Neural crest cell (in vitro differentiated cells): ENCODE data around the gene FAM83C. TPM values are rescaled to one million over a fixed set of nuclear protein-coding genes. Genes with fewer than 3 reads are reported as not detected.
A peak's percentile ranks its signal among the peaks of the same experiment; 100 is the strongest.
"Not testable (repeated sequence)": the region's sequence is repeated elsewhere in the genome, so short reads cannot be mapped to it uniquely, and the experiment has no call there.

ENCODE experiments used
- DNase-seq: peaks from one replicate; pipeline ENCODE4 v3.0.0; 2021; ENCODE audit warnings: low read depth, mixed read lengths, low spot score
- H3K27ac Mint-ChIP-seq: one replicate; pipeline ENCODE4 v1.8.0; 2021; ENCODE audit warnings: mild to moderate bottlenecking, mixed read lengths; ENCODE audit not compliant: unreplicated experiment
- H3K27me3 Mint-ChIP-seq: 2 replicates; pipeline ENCODE4 v1.8.0; 2021; ENCODE audit warnings: low read depth, mild to moderate bottlenecking, mixed read lengths
- H3K36me3 Mint-ChIP-seq: 2 replicates; pipeline ENCODE4 v1.8.0; 2021; ENCODE audit warnings: low read depth, mild to moderate bottlenecking, mixed read lengths
- H3K4me1 Mint-ChIP-seq: 2 replicates; pipeline ENCODE4 v1.8.0; 2021; ENCODE audit warnings: mixed read lengths
- H3K4me3 Mint-ChIP-seq: one replicate; pipeline ENCODE4 v1.8.0; 2021; ENCODE audit warnings: mild to moderate bottlenecking, mixed read lengths
- H3K9me3 Mint-ChIP-seq: 2 replicates; pipeline ENCODE4 v1.8.0; 2021; ENCODE audit warnings: mixed read lengths
- total RNA-seq: library from RNA; stranded (reverse); gene quantifications from 2 replicates; pipeline ENCODE4 v1.2.1, GENCODE V29; 2021
- TF ChIP-seq, protein P1 (sequence below): fragments of 200-600 bp; sonication (generic); conservative IDR thresholded peaks from 2 replicates; pipeline ENCODE4 v1.5.0; 2021; ENCODE audit warnings: antibody characterized with exemption, mild to moderate bottlenecking

The FAM83C gene
- total RNA-seq, 1 donor from 2014 or later = not detected

DNA sequence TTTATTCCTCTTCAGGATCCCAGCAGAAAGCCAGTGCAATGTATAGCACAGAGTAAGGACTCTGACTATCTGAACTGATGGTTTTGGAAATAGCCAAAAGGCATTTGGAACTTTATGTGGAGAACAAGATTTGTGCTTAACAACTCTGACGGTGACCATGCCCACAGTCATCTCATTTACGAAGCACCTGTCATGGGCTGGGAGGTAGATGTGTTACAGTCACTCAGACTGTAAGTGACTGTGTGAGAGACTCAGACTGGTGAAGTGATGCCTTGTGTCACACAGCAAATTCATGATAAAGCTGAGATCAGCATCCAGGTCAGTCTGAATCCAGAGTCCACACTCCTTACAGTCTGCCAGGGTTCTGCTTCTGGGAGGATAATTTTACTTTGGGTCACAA lies 23.9 kb upstream of the FAM83C start:
- Mint-ChIP-seq H3K4me3 (no peak overlapping the region), H3K4me1 (no peaks in the 10 kb centered on the region), H3K9me3 (no peaks in the 10 kb centered on the region), H3K36me3 (peaks cover 4% of the 10 kb centered on the region), H3K27me3 (no peaks in the 10 kb centered on the region), H3K27ac (no peak overlapping the region)
- TF ChIP-seq, protein P1, sequence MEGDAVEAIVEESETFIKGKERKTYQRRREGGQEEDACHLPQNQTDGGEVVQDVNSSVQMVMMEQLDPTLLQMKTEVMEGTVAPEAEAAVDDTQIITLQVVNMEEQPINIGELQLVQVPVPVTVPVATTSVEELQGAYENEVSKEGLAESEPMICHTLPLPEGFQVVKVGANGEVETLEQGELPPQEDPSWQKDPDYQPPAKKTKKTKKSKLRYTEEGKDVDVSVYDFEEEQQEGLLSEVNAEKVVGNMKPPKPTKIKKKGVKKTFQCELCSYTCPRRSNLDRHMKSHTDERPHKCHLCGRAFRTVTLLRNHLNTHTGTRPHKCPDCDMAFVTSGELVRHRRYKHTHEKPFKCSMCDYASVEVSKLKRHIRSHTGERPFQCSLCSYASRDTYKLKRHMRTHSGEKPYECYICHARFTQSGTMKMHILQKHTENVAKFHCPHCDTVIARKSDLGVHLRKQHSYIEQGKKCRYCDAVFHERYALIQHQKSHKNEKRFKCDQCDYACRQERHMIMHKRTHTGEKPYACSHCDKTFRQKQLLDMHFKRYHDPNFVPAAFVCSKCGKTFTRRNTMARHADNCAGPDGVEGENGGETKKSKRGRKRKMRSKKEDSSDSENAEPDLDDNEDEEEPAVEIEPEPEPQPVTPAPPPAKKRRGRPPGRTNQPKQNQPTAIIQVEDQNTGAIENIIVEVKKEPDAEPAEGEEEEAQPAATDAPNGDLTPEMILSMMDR = no peak
- no peak for DNase-seq

- not testable (repeated sequence) for H3K9me3 Mint-ChIP-seq, H3K27ac Mint-ChIP-seq, H3K27me3 Mint-ChIP-seq, DNase-seq, H3K4me3 Mint-ChIP-seq, H3K36me3 Mint-ChIP-seq, H3K4me1 Mint-ChIP-seq
Measured at GRCh38 chr20:35315632-35316020, 23.4 kb upstream of the FAM83C start.

GRCh38 chr20:35314816-35315631 lies 22.8 kb upstream of the FAM83C start:
- Mint-ChIP-seq H3K9me3 (no peaks in the 10 kb centered on the region), H3K4me3 (no peak overlapping the region), H3K27me3 (no peaks in the 10 kb centered on the region), H3K36me3 (peaks cover 2% of the 10 kb centered on the region), H3K4me1 (no peaks in the 10 kb centered on the region), H3K27ac (no peak overlapping the region)
- TF ChIP-seq, protein P1 = no peak
- no peak for DNase-seq

GRCh38 chr20:35312318-35312717 lies 20.1 kb upstream of the FAM83C start:
- H3K4me3 Mint-ChIP-seq = no peak overlapping the region
- no peak overlapping the region for H3K27ac Mint-ChIP-seq
- no peaks in the 10 kb centered on the region for H3K27me3 Mint-ChIP-seq
- no peaks in the 10 kb centered on the region for H3K4me1 Mint-ChIP-seq
- no peaks in the 10 kb centered on the region for H3K9me3 Mint-ChIP-seq
- peaks cover 2% of the 10 kb centered on the region for H3K36me3 Mint-ChIP-seq
- TF ChIP-seq, protein P1 = no peak
- DNase-seq = no peak

- TF ChIP-seq, protein P1 = no peak
- H3K27ac Mint-ChIP-seq = no peak overlapping the region
- no peaks in the 10 kb centered on the region for H3K9me3 Mint-ChIP-seq
- DNase-seq = no peak
- peaks cover 2% of the 10 kb centered on the region for H3K36me3 Mint-ChIP-seq
- no peaks in the 10 kb centered on the region for H3K4me1 Mint-ChIP-seq
- no peak overlapping the region for H3K4me3 Mint-ChIP-seq
- H3K27me3 Mint-ChIP-seq = no peaks in the 10 kb centered on the region
Measured at GRCh38 chr20:35311822-35312221, 19.6 kb upstream of the FAM83C start.

DNA sequence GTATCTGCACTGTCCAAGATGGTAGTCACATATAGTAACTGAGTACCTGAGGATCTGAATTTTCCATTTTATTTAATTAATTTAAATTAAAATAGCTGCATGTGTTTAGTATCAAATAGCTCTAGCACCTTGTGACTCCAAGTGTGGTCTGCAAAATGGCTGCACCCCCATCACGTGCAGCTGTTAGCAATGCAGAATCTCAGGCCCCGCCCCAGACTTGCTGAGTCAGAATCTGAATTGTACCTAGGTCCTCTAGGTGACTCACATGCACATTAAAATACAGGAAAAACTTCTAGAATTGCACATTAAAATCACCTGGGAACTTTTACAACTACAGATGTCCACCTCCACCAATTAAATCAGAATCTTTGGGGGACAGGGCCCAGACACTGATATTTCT lies 19.2 kb upstream of the FAM83C start:
- H3K27me3 Mint-ChIP-seq = no peaks in the 10 kb centered on the region
- H3K4me3 Mint-ChIP-seq = no peak overlapping the region
- H3K36me3 Mint-ChIP-seq = peaks cover 2% of the 10 kb centered on the region
- no peak for DNase-seq
- no peaks in the 10 kb centered on the region for H3K9me3 Mint-ChIP-seq
- TF ChIP-seq, protein P1 = no peak
- H3K4me1 Mint-ChIP-seq = no peaks in the 10 kb centered on the region
- peak overlapping the region; percentile 35 for H3K27ac Mint-ChIP-seq
